Activated T-cell treated with anti-CD3 and anti-CD28 coated beads, Interleukin-2, amount 50 U/mL, for 24 hours (primary cell): ENCODE measurements around the gene FILIP1L.
A peak's percentile ranks its signal among the peaks of the same experiment; 100 is the strongest.

Source experiments
- DNase-seq: peaks from one replicate; pipeline ENCODE4 v3.0.0-alpha.2; 2020
- H3K27ac Mint-ChIP-seq: 2 replicates; pipeline ENCODE4 v1.8.0; 2020; ENCODE audit warnings: mild to moderate bottlenecking, mixed read lengths
- H3K27me3 Mint-ChIP-seq: 2 replicates; pipeline ENCODE4 v1.8.0; 2020; ENCODE audit warnings: mixed read lengths
- H3K36me3 Mint-ChIP-seq: 2 replicates; pipeline ENCODE4 v1.8.0; 2020; ENCODE audit warnings: low read depth, mixed read lengths
- H3K4me1 Mint-ChIP-seq: 2 replicates; pipeline ENCODE4 v1.8.0; 2020; ENCODE audit warnings: low read depth, mixed read lengths
- H3K4me3 Mint-ChIP-seq: 2 replicates; pipeline ENCODE4 v1.8.0; 2020; ENCODE audit warnings: mild to moderate bottlenecking, moderate library complexity, mixed read lengths
- H3K9me3 Mint-ChIP-seq: 2 replicates; pipeline ENCODE4 v1.8.0; 2020; ENCODE audit warnings: mixed read lengths

Gene FILIP1L

GRCh38 chr3:100080573-100080972, 33.7 kb downstream of the FILIP1L start:
- Mint-ChIP-seq H3K27me3 (no peaks in the 10 kb centered on the region), H3K4me3 (no peak overlapping the region)
- no peak for DNase-seq

GRCh38 chr3:100079328-100079727, 35.0 kb downstream of the FILIP1L start:
- DNase-seq = no peak
- H3K27me3 Mint-ChIP-seq = no peaks in the 10 kb centered on the region
- no peaks in the 10 kb centered on the region for H3K9me3 Mint-ChIP-seq
- peaks cover 19% of the 10 kb centered on the region for H3K4me1 Mint-ChIP-seq
- no peak overlapping the region for H3K4me3 Mint-ChIP-seq
- H3K36me3 Mint-ChIP-seq = peaks cover 18% of the 10 kb centered on the region
- H3K27ac Mint-ChIP-seq = no peak overlapping the region

More at GRCh38 chr3:100080573-100080972, 33.7 kb downstream of the FILIP1L start:
- Mint-ChIP-seq H3K27ac (no peak overlapping the region), H3K4me1 (peaks cover 12% of the 10 kb centered on the region), H3K9me3 (no peaks in the 10 kb centered on the region), H3K36me3 (peaks cover 18% of the 10 kb centered on the region)

- H3K9me3 Mint-ChIP-seq = no peaks in the 10 kb centered on the region
- no peaks in the 10 kb centered on the region for H3K27me3 Mint-ChIP-seq
- H3K36me3 Mint-ChIP-seq = peaks cover 11% of the 10 kb centered on the region
- no peak for DNase-seq
- peaks cover 43% of the 10 kb centered on the region for H3K4me1 Mint-ChIP-seq
- no peak overlapping the region for H3K4me3 Mint-ChIP-seq
- H3K27ac Mint-ChIP-seq = no peak overlapping the region
These were observed 37.4 kb downstream of the FILIP1L start for GRCh38 chr3:100076731-100077529.

GRCh38 chr3:100075851-100076730, 38.2 kb downstream of the FILIP1L start:
- DNase-seq = no peak
- H3K27me3 Mint-ChIP-seq = no peaks in the 10 kb centered on the region
- H3K27ac Mint-ChIP-seq = no peak overlapping the region
- H3K4me1 Mint-ChIP-seq = peaks cover 51% of the 10 kb centered on the region
- H3K36me3 Mint-ChIP-seq = peaks cover 9% of the 10 kb centered on the region
- H3K4me3 Mint-ChIP-seq = no peak overlapping the region
- H3K9me3 Mint-ChIP-seq = no peaks in the 10 kb centered on the region

GRCh38 chr3:100075196-100075595, 39.1 kb downstream of the FILIP1L start:
- H3K36me3 Mint-ChIP-seq = peaks cover 6% of the 10 kb centered on the region
- DNase-seq = no peak
- H3K4me1 Mint-ChIP-seq = peaks cover 52% of the 10 kb centered on the region
- no peaks in the 10 kb centered on the region for H3K9me3 Mint-ChIP-seq
- no peak overlapping the region for H3K27ac Mint-ChIP-seq
- no peaks in the 10 kb centered on the region for H3K27me3 Mint-ChIP-seq
- H3K4me3 Mint-ChIP-seq = no peak overlapping the region

- Mint-ChIP-seq H3K4me3 (peak overlapping the region; percentile 62), H3K4me1 (peaks cover 60% of the 10 kb centered on the region), H3K36me3 (peaks cover 2% of the 10 kb centered on the region), H3K9me3 (no peaks in the 10 kb centered on the region), H3K27me3 (no peaks in the 10 kb centered on the region), H3K27ac (peak overlapping the region; percentile 83)
- no peak for DNase-seq
These were observed 40.5 kb downstream of the FILIP1L start for GRCh38 chr3:100073714-100074307.

GRCh38 chr3:100073049-100073713, 41.1 kb downstream of the FILIP1L start:
- peak overlapping the region; percentile 62 for H3K4me3 Mint-ChIP-seq
- H3K4me1 Mint-ChIP-seq = peaks cover 62% of the 10 kb centered on the region
- H3K9me3 Mint-ChIP-seq = no peaks in the 10 kb centered on the region
- H3K27ac Mint-ChIP-seq = peak overlapping the region; percentile 83
- no peaks in the 10 kb centered on the region for H3K27me3 Mint-ChIP-seq
- no peak for DNase-seq
- H3K36me3 Mint-ChIP-seq = peaks cover 2% of the 10 kb centered on the region

GRCh38 chr3:100072326-100073048, 41.8 kb downstream of the FILIP1L start:
- Mint-ChIP-seq H3K4me3 (peak overlapping the region; percentile 62), H3K9me3 (no peaks in the 10 kb centered on the region), H3K36me3 (peaks cover 2% of the 10 kb centered on the region), H3K27ac (peak overlapping the region; percentile 67), H3K27me3 (no peaks in the 10 kb centered on the region), H3K4me1 (peaks cover 62% of the 10 kb centered on the region)
- no peak for DNase-seq

GRCh38 chr3:100069472-100069871, 44.8 kb downstream of the FILIP1L start:
- H3K4me1 Mint-ChIP-seq = peaks cover 44% of the 10 kb centered on the region
- H3K4me3 Mint-ChIP-seq = no peak overlapping the region
- peaks cover 2% of the 10 kb centered on the region for H3K36me3 Mint-ChIP-seq
- H3K27me3 Mint-ChIP-seq = no peaks in the 10 kb centered on the region
- no peaks in the 10 kb centered on the region for H3K9me3 Mint-ChIP-seq
- H3K27ac Mint-ChIP-seq = no peak overlapping the region
- DNase-seq = no peak

- Mint-ChIP-seq H3K4me1 (peaks cover 38% of the 10 kb centered on the region), H3K36me3 (peaks cover 2% of the 10 kb centered on the region), H3K4me3 (no peak overlapping the region), H3K27ac (no peak overlapping the region), H3K27me3 (no peaks in the 10 kb centered on the region), H3K9me3 (no peaks in the 10 kb centered on the region)
- DNase-seq = peak; percentile 82
These were observed 45.5 kb downstream of the FILIP1L start for GRCh38 chr3:100068826-100069225.

- Mint-ChIP-seq H3K9me3 (no peaks in the 10 kb centered on the region), H3K4me1 (peaks cover 26% of the 10 kb centered on the region), H3K27ac (no peak overlapping the region), H3K4me3 (no peak overlapping the region), H3K36me3 (peaks cover 4% of the 10 kb centered on the region), H3K27me3 (no peaks in the 10 kb centered on the region)
- DNase-seq = no peak
These were observed 46.7 kb downstream of the FILIP1L start for GRCh38 chr3:100067589-100067988.

GRCh38 chr3:100063929-100064461, 50.3 kb downstream of the FILIP1L start:
- no peak for DNase-seq
- H3K4me1 Mint-ChIP-seq = peaks cover 10% of the 10 kb centered on the region
- H3K36me3 Mint-ChIP-seq = peaks cover 7% of the 10 kb centered on the region
- no peaks in the 10 kb centered on the region for H3K27me3 Mint-ChIP-seq
- H3K4me3 Mint-ChIP-seq = no peak overlapping the region
- H3K9me3 Mint-ChIP-seq = no peaks in the 10 kb centered on the region
- no peak overlapping the region for H3K27ac Mint-ChIP-seq

- no peaks in the 10 kb centered on the region for H3K9me3 Mint-ChIP-seq
These were observed 51.6 kb downstream of the FILIP1L start for GRCh38 chr3:100062665-100063064.

More at GRCh38 chr3:100062665-100063064, 51.6 kb downstream of the FILIP1L start:
- Mint-ChIP-seq H3K27ac (no peak overlapping the region), H3K4me3 (no peak overlapping the region), H3K27me3 (no peaks in the 10 kb centered on the region), H3K4me1 (peaks cover 7% of the 10 kb centered on the region), H3K36me3 (peaks cover 7% of the 10 kb centered on the region)
- DNase-seq = no peak
